Urothelium cell line (cell line): ENCODE data around the gene DNAH7.
A peak's percentile ranks its signal among the peaks of the same experiment; 100 is the strongest.
"Not testable (repeated sequence)": the region's sequence is repeated elsewhere in the genome, so short reads cannot be mapped to it uniquely, and the experiment has no call there.

Experiments
- DNase-seq: peaks from one replicate; pipeline ENCODE4 v3.0.0; 2011; ENCODE audit warnings: low spot score, mixed read lengths
- FAIRE-seq: peaks from 2 replicates; lab custom pipeline; 2011; peaks lifted over from hg19 to GRCh38; lab: Jason Lieb, UNC

Gene DNAH7

GRCh38 chr2:196068271-196069209 is at the start of gene DNAH7:
TSS of gene DNAH7 (minus strand) at chr2:196068837. CDS start at chr2:196068711, 126 bp downstream.
- peak; percentile 92 for DNase-seq
- FAIRE-seq: no peak

- FAIRE-seq (no peak), DNase-seq (no peak)
Measured at GRCh38 chr2:196117214-196117705, 48.6 kb upstream of the DNAH7 start.

- no peak for DNase-seq
- no peak for FAIRE-seq
Measured at GRCh38 chr2:196113061-196113974, 44.7 kb upstream of the DNAH7 start.

GRCh38 chr2:196112418-196113034 is 43.9 kb upstream of the DNAH7 start:
- DNase-seq (peak; percentile 43), FAIRE-seq (no peak)

GRCh38 chr2:196108604-196109003 is 40.0 kb upstream of the DNAH7 start:
- FAIRE-seq: no peak
- no peak for DNase-seq

- no peak for FAIRE-seq
- DNase-seq: no peak
Measured at GRCh38 chr2:196105951-196106350, 37.3 kb upstream of the DNAH7 start.

GRCh38 chr2:196104066-196104465 is 35.4 kb upstream of the DNAH7 start:
- DNase-seq (no peak), FAIRE-seq (no peak)

GRCh38 chr2:196103626-196104025 is 35.0 kb upstream of the DNAH7 start:
- FAIRE-seq (no peak), DNase-seq (no peak)

GRCh38 chr2:196101325-196101991 is 32.8 kb upstream of the DNAH7 start:
- DNase-seq: no peak
- no peak for FAIRE-seq

GRCh38 chr2:196099916-196100315 is 31.3 kb upstream of the DNAH7 start:
- DNase-seq (no peak), FAIRE-seq (no peak)

GRCh38 chr2:196097864-196098660 is 29.4 kb upstream of the DNAH7 start:
- no peak for DNase-seq
- no peak for FAIRE-seq

GRCh38 chr2:196096982-196097745 is 28.5 kb upstream of the DNAH7 start:
- FAIRE-seq (no peak), DNase-seq (no peak)

- no peak for FAIRE-seq
- no peak for DNase-seq
Measured at GRCh38 chr2:196096264-196096663, 27.6 kb upstream of the DNAH7 start.

- DNase-seq, FAIRE-seq: not testable (repeated sequence)
Measured at GRCh38 chr2:196089448-196089847, 20.8 kb upstream of the DNAH7 start.

- FAIRE-seq (no peak), DNase-seq (no peak)
Measured at GRCh38 chr2:196088203-196088602, 19.6 kb upstream of the DNAH7 start.

- no peak for FAIRE-seq
- DNase-seq: no peak
Measured at GRCh38 chr2:196086517-196087368, 18.1 kb upstream of the DNAH7 start.

GRCh38 chr2:196083601-196084000 is 15.0 kb upstream of the DNAH7 start:
- DNase-seq (no peak), FAIRE-seq (no peak)

- no peak for FAIRE-seq
Measured at GRCh38 chr2:196080526-196080925, 11.9 kb upstream of the DNAH7 start.

More at GRCh38 chr2:196080526-196080925, 11.9 kb upstream of the DNAH7 start:
- DNase-seq: no peak
